HG03565 (cell line): ENCODE results near the gene TRAPPC13.
"Not testable (repeated sequence)": the region's sequence is repeated elsewhere in the genome, so short reads cannot be mapped to it uniquely, and the experiment has no call there.

ENCODE experiments used
- ATAC-seq: cut with Tn5 transposase; IDR thresholded peaks from one replicate; pipeline ENCODE4 v1.9.1; 2021; ENCODE audit warnings: mild to moderate bottlenecking, moderate library complexity; ENCODE audit not compliant: unreplicated experiment

TRAPPC13 gene

DNA sequence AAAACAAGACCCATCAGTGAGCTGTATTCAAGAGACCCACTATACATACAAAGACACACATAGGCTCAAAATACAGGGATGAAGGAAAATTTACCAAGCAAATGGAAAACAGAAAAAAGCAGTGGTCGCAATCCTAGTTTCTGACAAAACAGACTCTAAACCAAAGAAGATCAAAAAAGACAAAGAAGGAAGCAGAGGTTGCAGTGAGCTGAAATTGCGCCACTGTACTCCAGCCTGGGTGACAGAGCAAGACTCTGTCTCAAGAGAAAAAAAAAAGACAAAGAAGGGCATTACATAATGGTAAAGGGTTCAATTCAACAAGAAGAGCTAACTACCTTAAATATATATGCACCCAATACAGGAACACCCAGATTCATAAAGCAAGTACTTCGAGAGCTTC is 51.2 kb downstream of the TRAPPC13 start:
- not testable (repeated sequence) for ATAC-seq

DNA sequence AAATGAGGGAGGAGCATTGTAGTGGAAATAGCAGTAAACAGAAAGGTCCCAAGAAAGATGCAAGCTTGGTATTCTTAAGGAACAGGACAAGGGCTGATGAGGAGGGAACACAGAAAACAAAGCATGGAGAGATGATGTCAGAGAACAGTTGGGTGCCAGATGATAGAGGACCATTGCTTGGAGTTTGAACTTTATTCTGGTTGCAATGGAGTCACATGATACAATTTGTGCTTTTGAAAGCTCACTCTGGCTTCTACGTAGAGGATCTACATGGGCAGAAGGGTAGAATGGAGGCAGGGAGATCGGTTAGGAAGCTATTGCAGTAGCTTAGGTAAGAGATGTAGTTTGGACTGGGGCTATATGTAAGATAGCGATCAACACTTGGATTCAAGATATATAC is 57.3 kb downstream of the TRAPPC13 start:
- no peak for ATAC-seq

GRCh38 chr5:65693121-65693520 is 68.3 kb downstream of the TRAPPC13 start:
- ATAC-seq, result no peak

DNA sequence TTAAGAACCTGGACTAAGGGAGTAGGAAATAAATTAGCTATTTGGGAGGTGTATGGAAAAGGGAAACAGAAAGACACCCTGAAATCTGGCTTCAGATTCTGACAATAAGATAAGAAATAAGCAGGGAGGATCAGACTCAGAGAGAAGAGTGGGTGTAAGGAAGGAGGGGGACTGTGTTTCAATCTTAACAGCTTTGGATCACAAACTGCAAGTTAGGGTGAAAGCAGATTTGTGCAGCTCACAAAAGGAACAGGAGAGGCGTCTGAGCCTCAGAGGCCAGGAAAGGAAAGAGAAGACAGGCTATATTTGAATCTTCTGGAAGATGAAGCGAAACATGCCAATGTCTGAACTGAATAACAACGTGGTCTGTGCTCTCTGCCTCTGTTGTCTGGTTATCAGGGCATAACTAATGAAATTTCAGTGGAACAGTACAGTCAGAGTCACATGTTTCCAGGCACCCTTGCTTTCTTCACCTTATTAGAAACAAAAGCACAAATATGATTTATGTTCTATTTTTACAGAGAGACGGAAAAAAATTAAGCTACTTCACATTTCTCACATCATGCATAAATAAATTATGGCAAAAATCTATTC is 70.4 kb downstream of the TRAPPC13 start:
- no peak for ATAC-seq

DNA sequence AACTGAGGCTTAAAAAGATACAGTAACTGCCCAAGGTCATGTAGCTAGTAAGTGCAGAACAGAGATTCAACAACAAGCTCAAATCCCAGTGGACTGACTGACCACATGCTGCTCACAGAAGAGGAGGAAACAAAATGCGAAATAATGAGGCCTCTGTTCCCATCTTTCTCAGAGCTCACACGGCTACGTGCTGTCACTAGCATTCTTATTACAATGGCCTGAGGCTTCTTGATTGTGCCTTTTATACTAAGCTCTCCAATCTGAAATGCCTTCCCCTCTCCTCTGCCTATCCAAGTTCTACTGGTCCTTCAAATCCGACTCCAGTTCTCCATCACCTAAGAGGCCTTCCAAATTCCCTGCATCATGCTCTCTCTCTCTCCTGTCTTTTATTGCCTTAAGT is 71.1 kb downstream of the TRAPPC13 start:
- no peak for ATAC-seq

DNA sequence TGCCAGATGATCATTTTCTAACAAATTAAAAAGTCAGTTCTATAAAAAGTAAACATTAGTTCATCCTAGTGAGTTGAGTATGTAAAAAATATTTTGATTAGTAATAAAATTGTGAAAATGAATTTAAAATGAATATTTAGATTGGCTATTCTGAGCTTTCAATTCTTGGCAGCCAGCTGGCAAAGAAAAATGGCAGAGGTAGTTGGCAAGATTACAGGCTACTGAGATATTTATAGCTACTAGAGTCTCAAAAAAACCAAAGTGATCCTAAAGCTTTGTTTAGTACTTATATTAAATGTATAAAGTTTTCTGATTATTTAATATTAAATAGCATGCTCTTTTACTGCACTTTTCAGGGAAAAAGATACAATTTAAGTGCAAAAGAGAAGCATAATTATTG is 72.1 kb downstream of the TRAPPC13 start:
- no peak for ATAC-seq

DNA sequence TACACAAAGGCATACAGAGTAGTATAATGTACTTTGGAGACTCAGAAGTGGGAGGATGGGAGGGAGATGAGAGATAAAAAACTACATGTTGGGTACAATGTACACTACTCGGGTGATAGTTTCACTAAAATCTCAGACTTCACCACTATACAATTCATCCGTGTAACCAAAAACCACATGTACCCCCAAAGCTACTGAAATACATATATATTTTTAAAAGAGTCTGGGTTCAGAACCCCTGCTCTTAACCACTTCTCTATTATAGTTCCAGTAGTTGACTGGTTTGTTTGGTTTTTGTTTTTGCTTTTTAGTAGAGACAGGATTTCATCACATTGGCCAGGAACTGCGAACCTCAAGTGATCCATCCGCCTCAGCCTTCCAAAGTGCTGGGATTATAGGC is 74.5 kb downstream of the TRAPPC13 start:
- peak; percentile 44 for ATAC-seq

DNA sequence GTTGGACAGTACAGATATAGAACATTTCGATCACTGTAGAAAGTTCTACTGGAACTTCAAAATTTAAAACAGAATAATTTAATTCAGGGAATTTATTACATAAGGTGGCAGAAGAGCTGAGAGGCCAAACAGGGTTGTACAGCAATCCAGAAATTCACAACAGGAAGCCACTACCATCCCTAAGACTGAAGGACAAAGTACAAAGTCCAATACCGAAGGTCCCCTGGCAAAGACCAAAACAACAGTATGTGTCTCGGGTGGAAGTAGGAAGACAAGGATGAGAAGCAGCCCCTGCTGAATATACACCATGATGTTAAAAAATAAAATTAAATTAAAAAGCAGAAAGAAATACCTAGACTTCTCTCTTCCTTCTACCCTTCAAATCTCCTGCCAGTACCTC is 77.2 kb downstream of the TRAPPC13 start:
- no peak for ATAC-seq

DNA sequence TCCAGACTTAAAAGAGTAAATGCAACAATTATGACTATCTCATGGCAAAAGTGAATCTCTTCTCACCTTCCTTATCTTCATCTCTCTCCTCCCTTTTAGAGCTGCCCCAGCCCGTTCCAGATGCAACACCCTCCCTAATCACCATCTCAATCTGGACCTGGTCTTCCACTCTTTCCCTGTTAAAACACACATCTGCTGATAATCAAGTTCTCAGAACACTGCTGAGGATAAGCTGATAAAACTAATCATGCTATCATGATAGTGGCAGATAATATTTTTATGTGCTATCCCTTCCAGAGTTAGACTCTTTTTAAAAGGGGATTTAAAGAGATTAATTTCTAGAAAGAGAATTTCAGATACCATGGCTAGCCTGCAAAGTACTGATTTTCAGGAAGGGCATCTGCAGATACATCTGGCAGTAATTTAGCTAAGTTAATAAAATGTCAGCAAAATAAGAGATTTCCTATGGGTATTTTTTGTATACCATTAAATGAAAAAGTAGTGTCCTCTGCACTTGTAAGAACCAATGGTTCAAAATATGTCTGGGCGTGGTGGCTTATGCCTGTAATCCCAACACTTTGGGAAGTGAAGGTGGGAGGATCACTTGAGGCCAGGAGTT is 79.9 kb downstream of the TRAPPC13 start:
- no peak for ATAC-seq

GRCh38 chr5:65707663-65708062 is 82.8 kb downstream of the TRAPPC13 start:
- ATAC-seq, result no peak

- no peak for ATAC-seq
These were observed 83.3 kb downstream of the TRAPPC13 start for GRCh38 chr5:65708145-65708544.
